ENCODE results near the gene IWS1.
"Not testable (repeated sequence)": the region's sequence is repeated elsewhere in the genome, so short reads cannot be mapped to it uniquely, and the experiment has no call there.

IWS1 gene

DNA sequence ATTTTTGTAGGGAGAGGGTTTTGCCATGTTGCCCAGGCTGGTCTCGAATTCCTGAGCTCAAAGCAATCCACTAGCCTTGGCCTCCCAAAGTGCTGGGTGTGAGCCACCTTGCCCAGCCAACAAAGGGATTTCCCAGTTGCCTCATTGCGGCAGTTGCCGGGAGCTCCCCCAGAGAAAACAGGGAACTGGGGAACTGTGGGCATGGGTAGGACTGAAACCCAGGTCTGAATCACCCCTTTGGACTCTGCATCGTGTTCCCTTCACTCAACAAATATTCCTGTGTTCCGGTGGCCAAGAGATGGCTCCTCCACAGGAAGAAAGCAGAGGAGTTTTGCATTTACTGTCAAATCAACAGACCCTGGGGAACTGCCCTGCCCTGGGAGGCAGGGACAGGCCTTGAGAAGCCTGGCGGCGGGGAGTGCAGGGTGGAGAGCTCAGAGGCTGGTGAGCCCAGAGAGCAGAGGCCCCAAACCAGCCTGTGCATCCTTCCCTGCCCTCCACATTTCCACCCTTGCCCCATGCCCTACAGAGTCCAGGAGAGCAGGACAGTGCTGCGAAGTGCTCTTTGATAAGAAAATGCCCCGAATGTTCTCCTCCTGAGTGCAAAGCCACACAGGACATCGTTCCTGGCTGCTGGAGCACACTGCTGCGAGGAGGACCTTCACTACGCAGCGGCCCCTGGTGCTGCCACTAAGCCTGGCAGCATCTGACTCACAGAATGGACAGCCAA lies 34.1 kb upstream of the IWS1 start:
- DNase-seq: no peak

DNA sequence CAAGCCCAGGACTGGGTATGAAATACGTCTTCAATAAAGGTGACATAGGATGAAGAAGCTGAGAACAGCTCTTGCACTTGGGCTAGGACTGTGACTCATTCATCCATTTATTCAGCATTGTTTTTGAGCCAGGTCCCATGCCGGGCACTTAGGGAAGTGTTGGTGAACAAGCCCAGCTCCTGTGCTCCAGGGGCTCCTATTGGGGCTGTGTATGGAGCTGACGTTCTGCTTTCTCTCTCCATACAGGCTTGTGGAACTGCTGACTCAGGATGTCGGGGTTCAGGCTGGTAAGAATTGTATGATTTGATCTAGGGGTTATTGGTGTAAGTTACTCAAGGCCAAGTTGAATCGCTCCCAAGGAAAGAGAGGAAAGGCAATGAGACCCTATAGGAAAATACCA lies 33.2 kb upstream of the IWS1 start:
- DNase-seq: no peak

DNA sequence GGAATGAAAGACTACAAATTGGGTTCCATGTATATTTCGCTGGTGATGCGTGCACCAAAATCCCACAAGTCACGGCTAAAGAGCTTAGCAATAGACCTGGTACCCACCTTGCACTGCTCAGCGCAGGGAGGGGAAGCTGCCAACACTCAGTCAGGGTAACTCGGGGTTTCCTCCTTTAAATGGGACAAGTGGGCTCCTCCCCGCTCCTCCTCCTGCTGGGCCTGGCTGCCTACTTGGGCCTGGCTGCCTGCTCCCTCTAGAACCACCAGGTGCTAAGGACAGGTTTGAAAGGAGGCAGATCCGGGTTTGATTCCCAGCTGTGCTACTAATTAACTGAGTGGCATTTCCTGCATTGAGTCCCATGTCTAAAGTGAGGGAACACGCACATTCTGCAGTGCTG lies 32.6 kb upstream of the IWS1 start:
- DNase-seq: no peak

DNA sequence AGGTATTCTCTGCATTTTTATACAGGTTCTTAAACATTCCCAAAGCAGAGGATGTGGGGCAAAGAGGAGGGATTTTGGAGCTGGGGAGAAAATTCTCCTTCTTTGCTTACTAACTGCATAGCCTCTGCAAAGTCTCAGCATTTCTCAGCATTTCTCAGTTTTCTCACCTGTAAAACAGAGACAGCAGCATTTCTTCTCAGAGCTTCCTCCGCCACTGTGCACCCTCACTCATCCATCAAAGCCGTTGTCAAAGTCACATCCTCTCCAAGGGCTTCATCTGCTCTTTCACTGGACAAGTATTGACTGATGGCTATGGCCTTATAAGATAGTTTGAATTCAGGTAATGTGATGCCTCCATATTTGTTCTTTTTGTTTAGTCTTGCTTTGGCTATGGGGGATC lies 26.6 kb upstream of the IWS1 start:
- no peak for DNase-seq

DNA sequence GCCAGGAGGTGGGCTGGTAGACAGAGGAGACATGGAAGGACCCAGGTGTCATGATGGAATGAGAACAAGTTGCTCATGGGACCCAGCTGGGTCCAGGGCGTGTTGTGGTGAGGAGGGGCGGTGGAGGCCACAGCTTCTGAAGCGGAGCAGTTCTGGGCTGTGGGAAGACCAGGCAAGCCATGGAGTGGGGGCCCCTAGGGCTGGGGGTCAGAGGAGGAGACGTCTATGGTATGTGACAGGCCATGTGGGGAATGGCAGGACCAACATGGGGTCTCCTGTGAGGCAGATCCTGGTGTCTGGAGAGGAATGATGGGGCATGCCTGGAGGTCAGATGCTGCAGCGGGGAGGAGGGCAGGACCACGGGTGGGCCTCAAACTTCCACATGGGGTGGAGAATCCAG lies 26.0 kb upstream of the IWS1 start:
- no peak for DNase-seq

DNA sequence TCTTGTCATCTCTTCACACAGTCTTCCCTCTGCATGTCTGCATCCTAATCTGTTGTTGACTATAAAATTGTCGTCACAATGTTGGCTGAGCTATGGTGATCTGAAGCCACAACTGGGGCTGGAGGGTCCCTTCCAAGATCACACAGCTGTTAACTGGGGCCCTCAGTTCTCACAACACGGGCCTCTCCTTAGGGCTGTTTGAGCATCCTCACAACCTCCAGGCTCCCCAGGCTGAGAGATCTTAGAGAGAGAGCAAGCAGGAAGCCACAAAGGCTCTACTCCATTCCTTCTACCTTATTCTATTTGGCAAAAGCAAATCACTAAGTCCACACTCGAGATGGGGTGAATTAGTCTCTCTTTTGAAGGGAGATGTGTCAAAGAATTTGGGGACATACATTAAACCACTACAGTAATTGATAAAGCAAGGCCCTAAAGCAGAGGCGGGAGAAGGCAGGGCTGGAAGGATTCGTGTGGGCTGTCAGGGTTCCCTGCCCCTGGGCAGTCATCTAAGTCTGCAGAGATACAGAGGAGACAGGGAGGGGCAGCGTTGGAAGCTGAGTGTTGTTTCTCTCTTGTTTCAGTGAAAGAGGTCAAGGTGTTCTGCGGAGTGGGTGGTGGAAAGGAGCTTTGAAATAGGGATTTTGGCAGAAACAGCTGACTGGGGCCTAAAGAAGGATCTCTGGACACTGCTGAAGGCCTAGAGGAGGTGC lies 25.1 kb upstream of the IWS1 start:
- no peak for DNase-seq

DNA sequence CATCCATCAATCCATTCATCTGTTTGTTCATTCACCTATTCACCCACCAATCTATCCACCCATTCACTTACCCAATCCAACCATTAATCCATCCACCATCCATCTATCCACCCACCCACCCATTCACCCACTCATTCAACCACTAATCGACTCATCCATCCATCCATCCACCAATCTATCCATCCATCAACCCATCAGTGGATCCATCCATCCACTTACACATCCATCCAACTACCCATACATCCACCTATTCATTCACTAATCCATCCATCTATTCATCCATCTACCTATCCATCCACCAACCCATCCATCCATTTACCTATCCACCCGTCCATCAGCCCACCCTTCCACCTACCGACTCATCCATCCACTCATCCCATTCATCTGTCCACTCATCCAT lies 20.5 kb upstream of the IWS1 start:
- no peak for DNase-seq

DNA sequence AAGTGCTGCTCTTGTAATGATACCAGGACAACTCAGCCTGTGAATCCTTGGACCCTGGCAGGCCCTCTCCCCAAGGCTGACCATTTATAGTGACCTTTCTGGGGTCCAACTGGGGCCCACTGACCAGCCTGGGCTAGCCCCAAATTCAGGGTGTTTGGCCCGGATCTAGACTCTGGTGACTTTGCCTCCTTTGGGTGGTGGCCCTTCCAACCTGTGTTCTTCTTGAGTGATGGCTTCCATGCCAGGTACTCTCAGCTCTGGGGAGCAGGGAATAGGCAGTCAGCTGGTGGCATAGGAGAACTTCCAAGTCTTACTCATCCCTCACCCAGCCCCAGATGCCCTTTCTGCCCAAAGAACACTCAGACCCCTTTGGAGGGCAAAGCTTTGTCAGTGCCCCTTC lies 19.5 kb upstream of the IWS1 start:
- DNase-seq: no peak

DNA sequence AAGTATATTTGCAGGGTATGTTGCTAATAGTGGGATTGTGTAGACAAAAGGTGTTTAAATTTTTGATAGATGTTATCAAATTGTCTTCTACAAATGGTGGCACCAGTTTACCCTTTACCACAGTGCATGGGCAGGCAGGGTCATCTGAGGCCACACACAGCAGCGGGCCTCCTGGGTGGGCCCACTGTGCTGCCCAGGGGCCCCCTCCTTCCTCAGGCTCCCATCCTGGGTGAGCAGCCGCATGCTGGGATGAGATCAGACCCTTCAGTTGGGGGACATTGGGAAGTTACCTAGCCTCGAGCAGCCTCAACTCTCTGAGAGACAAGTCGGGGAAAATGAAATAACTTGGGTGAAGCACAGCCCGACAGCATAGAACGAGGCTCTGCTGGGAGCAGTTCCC lies 18.9 kb upstream of the IWS1 start:
- DNase-seq: no peak

DNA sequence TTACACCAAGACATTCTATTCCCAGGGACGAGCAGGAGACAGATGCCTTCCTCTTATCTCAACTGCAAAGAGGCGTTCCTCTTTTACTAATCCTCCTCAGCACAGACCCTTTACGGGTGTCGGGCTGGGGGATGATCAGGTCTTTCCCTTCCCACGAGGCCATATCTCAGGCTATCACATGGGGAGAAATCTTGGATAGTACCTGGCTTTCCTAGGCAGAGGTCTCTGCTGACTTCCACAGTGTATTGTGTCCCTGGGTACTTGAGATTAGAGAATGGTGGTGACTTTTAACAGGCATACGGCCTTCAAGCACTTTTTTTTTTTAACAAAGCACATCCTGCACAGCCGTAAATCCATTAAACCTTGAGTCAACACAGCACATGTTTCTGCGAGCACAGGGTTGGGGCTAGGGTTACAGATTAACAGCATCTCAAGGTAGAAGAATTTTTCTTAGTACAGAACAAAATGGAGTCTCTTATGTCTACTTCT lies 16.8 kb upstream of the IWS1 start:
- DNase-seq: not testable (repeated sequence)

DNA sequence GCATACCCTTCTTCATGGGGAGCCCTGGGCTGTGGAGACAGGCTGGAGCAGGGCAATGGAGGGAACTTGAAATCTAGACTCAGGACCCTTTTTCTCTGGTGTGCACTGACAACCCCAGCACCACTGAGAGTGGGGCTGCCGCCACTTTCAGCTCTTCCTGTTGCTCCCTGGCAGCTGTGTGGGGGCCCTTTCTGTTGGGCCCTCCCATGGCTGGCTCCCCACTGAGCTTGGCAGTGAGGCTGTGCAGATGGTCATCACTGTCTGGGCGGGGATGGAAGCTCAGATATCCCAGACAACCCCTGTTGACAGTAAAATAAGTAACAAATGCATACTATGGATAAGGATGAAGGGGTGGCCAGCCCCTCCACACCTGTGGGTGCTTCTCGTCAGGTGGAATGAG lies 15.9 kb upstream of the IWS1 start:
- DNase-seq: no peak

DNA sequence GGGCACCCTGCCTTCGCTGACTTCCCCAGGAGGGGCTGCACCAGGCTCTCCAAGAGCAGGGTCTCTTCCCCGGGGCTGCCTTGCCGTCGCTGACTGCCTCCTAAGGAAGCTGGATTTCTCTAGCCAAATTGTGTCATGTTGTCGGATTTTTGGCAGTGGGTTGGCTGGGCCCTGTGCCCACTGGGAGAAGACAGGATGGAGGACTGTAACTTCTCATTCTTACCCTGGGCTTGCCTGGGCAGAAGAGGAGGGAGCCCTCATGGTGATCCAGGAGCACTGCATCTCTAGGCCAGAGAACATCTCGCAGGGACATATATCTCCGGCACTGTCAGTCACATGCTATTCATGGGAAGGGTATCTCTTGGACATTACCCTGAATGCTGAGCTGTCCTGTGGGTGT lies 15.5 kb upstream of the IWS1 start:
- no peak for DNase-seq

DNA sequence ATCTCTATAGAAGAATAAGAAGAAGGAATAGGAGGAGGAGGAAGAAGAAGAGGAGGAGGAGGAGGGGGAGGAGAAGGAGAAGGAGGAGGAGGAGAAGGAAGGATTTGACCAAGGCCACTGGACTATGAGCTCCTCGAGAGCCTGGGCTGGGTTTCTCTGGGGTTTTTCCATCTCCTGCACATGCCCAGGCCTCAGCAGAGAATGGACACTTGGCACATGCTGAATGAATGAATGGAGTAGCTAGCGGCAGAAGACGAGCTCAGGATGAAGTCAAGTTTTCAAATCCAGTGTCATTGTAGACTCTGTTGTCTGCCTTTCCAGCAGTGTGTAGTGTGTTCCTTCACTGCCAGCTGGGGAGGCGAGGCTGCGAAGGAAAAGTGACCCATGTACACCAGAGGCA lies 11.4 kb upstream of the IWS1 start:
- no peak for DNase-seq

DNA sequence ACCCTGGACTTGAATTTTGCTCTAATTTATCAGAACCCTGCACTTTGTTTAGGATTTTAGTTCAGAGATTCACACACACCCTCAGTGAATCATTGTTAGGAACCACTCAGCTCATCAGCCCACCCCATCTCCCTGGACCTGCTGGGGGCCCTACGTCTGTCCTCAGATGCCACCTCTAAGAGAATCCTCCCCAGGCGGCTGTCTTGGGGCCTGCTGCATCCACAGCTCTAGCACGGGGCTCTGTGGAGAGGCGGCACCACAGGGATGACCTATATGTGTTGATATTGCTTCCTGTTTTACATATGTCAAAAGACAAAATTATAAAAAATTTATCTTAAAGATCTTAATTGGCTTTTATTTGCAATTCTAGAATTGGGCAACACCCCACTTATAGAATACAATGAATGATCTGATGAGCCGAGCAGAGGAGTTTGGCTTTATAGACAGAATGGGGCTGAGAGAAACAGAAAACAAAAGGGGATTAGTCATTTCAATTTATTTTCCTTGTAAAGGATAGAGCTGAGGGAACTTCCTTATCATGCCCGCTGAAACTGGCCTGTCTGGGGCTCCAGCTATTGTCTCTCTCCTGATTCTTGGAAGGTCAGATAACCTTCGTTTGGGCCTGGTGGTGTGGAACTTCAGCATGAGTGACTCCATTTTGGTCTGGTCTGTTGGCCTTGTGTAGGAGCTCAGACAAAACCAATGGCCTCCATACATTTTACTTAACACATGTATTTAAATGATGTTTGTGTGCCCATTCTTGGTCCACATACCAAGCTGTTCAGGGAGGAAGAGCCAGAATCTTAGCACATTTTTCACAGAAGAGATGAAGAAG lies 10.6 kb upstream of the IWS1 start:
- no peak for DNase-seq

DNA sequence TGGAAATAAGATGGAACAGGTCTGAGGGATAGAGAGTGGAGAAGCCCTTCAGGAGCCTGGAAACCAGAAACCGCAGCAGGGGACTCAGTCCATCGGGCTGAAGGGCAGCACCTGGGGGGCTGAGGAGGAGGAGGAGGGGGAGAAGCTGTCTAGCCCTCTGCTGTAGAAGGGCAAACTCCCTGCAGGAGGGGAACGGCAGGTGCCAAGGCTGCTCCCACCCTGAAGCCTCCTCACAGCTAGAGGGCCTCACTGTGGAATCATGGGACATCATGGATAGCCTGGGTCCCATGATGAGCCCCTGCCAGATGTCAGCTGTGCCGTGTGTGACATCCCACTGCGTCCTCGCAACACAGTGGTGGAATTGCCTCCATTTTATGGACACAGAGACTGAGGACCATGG lies 9.6 kb upstream of the IWS1 start:
- DNase-seq: no peak

DNA sequence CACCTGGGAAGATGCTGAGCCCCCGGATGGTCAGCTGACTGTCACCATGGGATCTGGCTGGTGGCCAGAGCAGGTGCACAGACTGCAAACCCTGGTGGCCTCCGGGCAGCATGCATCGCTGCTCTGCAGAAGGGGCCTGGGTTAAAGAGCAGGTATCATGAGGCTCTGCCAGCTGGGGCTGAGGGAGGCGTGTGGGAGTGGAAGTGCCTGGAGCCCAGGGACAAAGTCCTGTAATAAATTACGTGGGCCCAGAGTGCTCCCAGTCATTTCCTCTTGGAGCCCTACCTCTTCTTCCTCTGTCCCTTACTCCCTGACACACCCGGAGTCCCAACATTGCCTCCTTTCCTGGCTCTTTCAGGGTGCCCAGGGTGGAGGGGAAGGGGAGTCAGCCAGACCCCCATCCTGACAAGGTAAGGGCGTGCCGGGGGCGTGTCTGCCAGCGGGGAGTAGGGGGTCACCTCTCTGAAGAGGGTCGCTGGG lies 9.2 kb upstream of the IWS1 start, which contains the start of gene MYO7B:
Gene MYO7B, plus strand, starts transcription at position 262 of the 480 bp plus-strand sequence. CDS start 24,040 bp downstream, outside the sequence.
- no peak for DNase-seq

DNA sequence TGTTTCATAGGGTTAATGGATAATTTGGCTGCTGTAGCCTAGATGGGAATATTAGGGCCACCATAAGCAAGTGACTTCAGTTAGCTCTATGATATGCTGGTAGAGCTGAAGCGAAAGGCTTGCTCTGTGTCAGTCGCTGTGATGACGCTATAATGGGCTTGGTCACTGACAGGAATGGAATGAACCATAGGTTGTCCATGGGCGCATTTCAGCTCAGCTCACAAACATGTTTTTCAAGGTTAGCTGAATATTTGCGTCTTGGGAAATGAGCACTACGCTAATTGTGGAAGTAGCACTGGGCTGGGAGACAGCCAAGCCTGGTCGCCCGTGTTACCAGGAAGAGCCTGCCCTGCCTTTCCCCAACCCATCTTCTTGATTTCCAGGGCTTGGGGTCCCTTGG lies 6.0 kb upstream of the IWS1 start:
- no peak for DNase-seq

DNA sequence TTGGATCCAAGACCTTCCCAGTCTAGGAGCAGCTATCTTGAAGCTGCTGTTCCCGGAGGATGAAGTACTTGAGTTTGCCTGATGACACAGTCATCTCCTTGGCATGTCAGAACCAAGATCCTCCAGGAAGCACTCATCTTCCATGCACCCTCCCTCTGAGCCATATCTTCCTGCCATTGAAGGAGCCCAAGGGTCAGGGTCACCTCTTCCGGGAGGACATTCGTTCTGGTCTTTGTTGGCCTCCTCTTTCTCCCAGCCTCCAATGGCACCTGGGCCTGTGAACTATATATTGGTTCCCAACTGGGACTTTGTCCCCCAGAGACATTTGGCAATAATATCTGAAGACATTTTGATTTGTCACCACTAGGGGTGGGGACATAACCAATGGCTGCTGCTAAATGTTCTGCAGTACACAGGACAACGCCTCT lies 4.9 kb upstream of the IWS1 start:
- no peak for DNase-seq

DNA sequence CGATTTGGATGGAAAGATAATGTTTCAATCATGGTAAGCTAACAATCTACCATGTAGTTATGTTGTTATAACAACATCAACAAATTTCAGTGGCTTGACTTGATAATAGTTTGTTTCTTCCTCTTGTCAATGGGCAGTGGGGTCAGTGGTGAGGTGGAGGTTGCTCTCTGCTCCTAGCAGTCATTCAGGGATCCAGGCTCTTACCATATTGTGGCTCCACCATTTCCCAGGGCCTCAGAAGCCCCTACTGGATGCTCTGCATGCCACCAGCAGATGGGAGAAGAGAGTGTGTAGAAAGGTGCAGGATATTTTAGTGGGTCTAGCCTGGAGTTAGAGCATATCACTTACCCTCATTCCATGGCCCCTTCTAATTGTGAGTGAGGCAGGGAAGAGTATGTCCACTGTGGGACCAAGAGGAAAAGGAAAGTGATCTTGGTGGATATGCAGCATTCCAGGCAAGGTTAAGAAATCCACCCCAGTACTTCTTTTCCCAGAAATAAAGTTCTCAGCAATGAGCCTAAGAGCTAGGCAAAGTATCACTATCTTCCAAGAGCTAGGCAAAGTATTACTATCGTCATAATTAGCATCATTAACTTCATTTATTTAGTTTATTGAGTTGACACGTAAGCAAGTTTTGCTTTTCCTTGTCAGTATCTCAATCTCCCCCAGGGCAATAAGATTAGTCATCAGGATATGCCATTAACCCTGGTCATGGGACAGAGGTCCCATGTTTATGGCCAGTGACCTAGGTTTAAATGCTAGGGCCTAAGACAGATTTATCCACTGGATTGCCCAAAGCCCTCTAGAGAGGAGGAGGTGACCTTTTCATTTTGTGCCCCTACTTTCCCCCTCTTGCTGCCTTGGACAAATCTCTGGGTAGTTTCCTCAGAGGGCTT lies 4.2 kb upstream of the IWS1 start:
- DNase-seq: no peak

DNA sequence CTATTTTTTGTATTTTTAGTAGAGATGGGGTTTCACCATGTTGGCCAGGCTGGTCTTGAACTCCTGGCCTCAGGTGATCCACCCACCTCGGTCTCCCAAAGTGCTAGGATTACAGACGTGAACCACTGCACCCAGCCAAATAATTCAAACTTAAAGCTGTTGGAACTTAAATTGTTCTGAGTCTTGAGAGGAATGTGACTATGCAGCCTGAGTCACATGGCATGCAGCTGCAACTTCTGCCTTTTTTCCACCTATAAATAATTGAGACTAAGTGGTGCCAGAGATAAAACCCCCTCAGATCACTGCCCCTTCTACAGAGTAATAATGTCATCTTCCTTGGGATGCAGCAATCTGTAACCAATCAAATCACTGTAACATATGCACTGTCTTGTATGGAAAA lies 3.1 kb upstream of the IWS1 start:
- DNase-seq: not testable (repeated sequence)

DNA sequence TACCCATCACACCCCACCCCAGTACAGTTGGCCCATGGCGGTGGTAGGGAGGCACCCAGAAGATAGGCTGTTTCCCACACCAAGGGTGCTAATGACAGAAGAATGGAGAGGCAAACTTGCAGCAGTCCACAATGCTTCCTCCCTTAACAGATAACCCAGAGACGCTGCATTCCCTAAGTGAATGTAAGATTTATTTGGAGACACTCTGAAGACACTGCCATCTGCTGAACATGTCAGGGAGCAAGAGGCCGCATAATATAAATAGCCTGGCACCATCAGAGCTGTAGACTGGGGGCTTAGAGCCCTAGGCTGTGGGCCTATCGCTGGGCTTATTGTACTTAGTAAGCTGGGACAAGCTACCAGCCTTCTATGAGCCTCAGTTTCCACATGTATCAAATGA lies 2.2 kb upstream of the IWS1 start:
- DNase-seq: no peak
